PC-3 (cell line): ENCODE results near the gene ATG4D. TPM values are rescaled to one million over a fixed set of nuclear protein-coding genes. Genes with fewer than 3 reads are reported as not detected.

ENCODE experiments used
- ATAC-seq: fragments of 200-7000 bp; cut with Tn5 transposase; 2 replicates; pipeline ENCODE4 v1.9.1; 2020; ENCODE audit warnings: mild to moderate bottlenecking, moderate library complexity
- BruUV-seq: library from RNA; stranded (reverse); fragments of 400-500 nt; replicated peaks from 2 replicates; lab custom pipeline; 2021; lab: Mats Ljungman, UMichigan
- CTCF ChIA-PET: fragments of 300-600 bp; sonication (Branson Sonifier 250); formaldehyde crosslinking; loops from one replicate; lab custom pipeline; 2022; ENCODE audit warnings: antibody characterized with exemption; lab: Charles Lee
- POLR2A ChIA-PET: fragments of 300-600 bp; sonication (Branson Sonifier 250); formaldehyde crosslinking; loops from one replicate; lab custom pipeline; 2022; ENCODE audit warnings: antibody characterized with exemption; ENCODE audit not compliant: unreplicated experiment; lab: Charles Lee
- DNase-seq: peaks from one replicate; pipeline ENCODE4 v3.0.0-alpha.2; 2015
- H2AFZ ChIP-seq: fragments of 300-600 bp; sonication (generic); 2 replicates; pipeline ENCODE4 v1.6.0; 2016; ENCODE audit warnings: antibody characterized with exemption, low read length
- H3F3A ChIP-seq: fragments of 300-600 bp; sonication (generic); one replicate; pipeline ENCODE4 v1.6.0; 2017; ENCODE audit warnings: antibody characterized with exemption, low read length, control low read depth, mild to moderate bottlenecking; ENCODE audit not compliant: unreplicated experiment
- H3K27ac ChIP-seq: fragments of 300-600 bp; sonication (generic); 2 replicates; pipeline ENCODE4 v1.5.1; 2016; ENCODE audit warnings: mild to moderate bottlenecking, low read length
- H3K27me3 ChIP-seq: fragments of 300-600 bp; sonication (generic); 2 replicates; pipeline ENCODE4 v1.6.1; 2016; ENCODE audit warnings: low read length, mixed read lengths
- H3K36me3 ChIP-seq: fragments of 300-600 bp; sonication (generic); 2 replicates; pipeline ENCODE4 v1.6.1; 2016; ENCODE audit warnings: low read depth, mixed run types, low read length, mixed read lengths
- H3K4me1 ChIP-seq: fragments of 300-600 bp; sonication (generic); 2 replicates; pipeline ENCODE4 v1.5.1; 2016; ENCODE audit warnings: low read length; ENCODE audit not compliant: insufficient read depth
- H3K4me2 ChIP-seq: fragments of 300-600 bp; sonication (generic); 2 replicates; pipeline ENCODE4 v1.6.0; 2016; ENCODE audit warnings: low read length
- H3K4me3 ChIP-seq: fragments of 300-600 bp; sonication (generic); 2 replicates; pipeline ENCODE4 v1.5.1; 2016; ENCODE audit warnings: mild to moderate bottlenecking, low read length, mixed read lengths
- H3K79me2 ChIP-seq: fragments of 300-600 bp; sonication (generic); 2 replicates; pipeline ENCODE4 v1.6.1; 2017; ENCODE audit warnings: low read length, mixed read lengths
- H3K9ac ChIP-seq: fragments of 300-600 bp; sonication (generic); 2 replicates; pipeline ENCODE4 v1.6.0; 2016; ENCODE audit warnings: mild to moderate bottlenecking, low read length
- H3K9me2 ChIP-seq: fragments of 300-600 bp; sonication (generic); replicated peaks from 2 replicates; pipeline ENCODE4 v1.6.1; 2016; ENCODE audit warnings: mixed run types, low read length, mixed read lengths
- H3K9me3 ChIP-seq: fragments of 300-600 bp; sonication (generic); 2 replicates; pipeline ENCODE4 v1.6.1; 2016; ENCODE audit warnings: low read length, mixed read lengths
- H4K20me1 ChIP-seq: fragments of 300-600 bp; sonication (generic); 2 replicates; pipeline ENCODE4 v1.6.1; 2016; ENCODE audit warnings: low read length, mixed read lengths
- CTCF ChIP-seq: fragments of 300-600 bp; sonication (generic); conservative IDR thresholded peaks from 2 replicates; pipeline ENCODE4 v1.5.1; 2017; ENCODE audit warnings: antibody characterized with exemption, low read depth, mild to moderate bottlenecking, low read length
- EZH2 ChIP-seq: fragments of 300-600 bp; sonication (generic); IDR thresholded peaks from one replicate; pipeline ENCODE4 v1.6.1; 2017; ENCODE audit warnings: antibody characterized with exemption, mild to moderate bottlenecking, low read length; ENCODE audit not compliant: unreplicated experiment
- EZH2phosphoT487 ChIP-seq: fragments of 300-600 bp; sonication (generic); IDR thresholded peaks from 2 replicates; pipeline ENCODE4 v1.6.1; 2018; ENCODE audit warnings: mild to moderate bottlenecking, antibody characterized with exemption, low read length, borderline replicate concordance
- intact Hi-C: fragments of 100-400 bp; cut with micrococcal nuclease; formaldehyde crosslinking; loops from 2 replicates; pipeline ENCODE4 v1.9.0; 2023
- total RNA-seq: library from RNA; depleted of rRNA; stranded (reverse); fragments of >200 nt; gene quantifications from 2 replicates; pipeline ENCODE4 v1.2.3, GENCODE V29; 2014

The ATG4D gene
- total RNA-seq, 1 experiment from 2014 or later, result 65.9 TPM

- DNase-seq, result no peak
- no TSS peak for BruUV-seq
- peaks cover 13% of the 10 kb centered on the region; the same call in 1 of the 2 replicates for H3K4me1 ChIP-seq
- H3K79me2 ChIP-seq, result no peaks in the 10 kb centered on the region
- no peak overlapping the region for H3K27ac ChIP-seq
- ChIA-PET CTCF (no interaction called here), POLR2A (no interaction called here)
- no peaks in the 10 kb centered on the region for H3K9me3 ChIP-seq
- TF ChIP-seq EZH2 (no peak), EZH2phosphoT487 (no peak), CTCF (no peak)
- no peaks in the 10 kb centered on the region for H3F3A ChIP-seq
- no peaks in the 10 kb centered on the region for H4K20me1 ChIP-seq
- no peaks in the 10 kb centered on the region for H3K27me3 ChIP-seq
- no peak overlapping the region for H3K4me2 ChIP-seq
- H3K9me2 ChIP-seq, result no peaks in the 10 kb centered on the region
- no peak overlapping the region for H3K9ac ChIP-seq
- no peaks in the 10 kb centered on the region for H3K36me3 ChIP-seq
- H3K4me3 ChIP-seq, result no peak overlapping the region
- intact Hi-C loops, result no loop called here
- ATAC-seq, result no peak
- H2AFZ ChIP-seq, result no peak overlapping the region
These were observed 24.3 kb upstream of the ATG4D start for GRCh38 chr19:10519421-10519820.

- H4K20me1 ChIP-seq, result no peaks in the 10 kb centered on the region
- BruUV-seq, result no TSS peak
- H3K4me1 ChIP-seq, result peaks cover 13% of the 10 kb centered on the region; the same call in 1 of the 2 replicates
- no peaks in the 10 kb centered on the region for H3F3A ChIP-seq
- ChIA-PET CTCF (no interaction called here), POLR2A (no interaction called here)
- no peak overlapping the region for H2AFZ ChIP-seq
- H3K4me3 ChIP-seq, result no peak overlapping the region
- ATAC-seq, result no peak; the same call in 1 of the 2 replicates
- peak; percentile 57 for DNase-seq
- intact Hi-C loops, result no loop called here
- H3K9me2 ChIP-seq, result no peaks in the 10 kb centered on the region
- no peaks in the 10 kb centered on the region for H3K36me3 ChIP-seq
- H3K9me3 ChIP-seq, result no peaks in the 10 kb centered on the region
- H3K27me3 ChIP-seq, result no peaks in the 10 kb centered on the region
- no peak overlapping the region for H3K9ac ChIP-seq
- TF ChIP-seq CTCF (no peak), EZH2 (no peak), EZH2phosphoT487 (no peak)
- no peak overlapping the region for H3K4me2 ChIP-seq
- no peaks in the 10 kb centered on the region for H3K79me2 ChIP-seq
- H3K27ac ChIP-seq, result no peak overlapping the region
These were observed 22.9 kb upstream of the ATG4D start for GRCh38 chr19:10520652-10521318.

- POLR2A ChIA-PET, result no interaction called here
- DNase-seq (no peak), ATAC-seq (no peak)
- H3K4me2 ChIP-seq, result no peak overlapping the region
- H3K9ac ChIP-seq, result no peak overlapping the region
- no peak overlapping the region for H3K27ac ChIP-seq
- no peaks in the 10 kb centered on the region for H3K79me2 ChIP-seq
- H2AFZ ChIP-seq, result no peak overlapping the region
- no peaks in the 10 kb centered on the region for H3F3A ChIP-seq
- no peak for TF ChIP-seq EZH2
- CTCF ChIA-PET, result no interaction called here
- H3K9me2 ChIP-seq, result no peaks in the 10 kb centered on the region
- H3K4me3 ChIP-seq, result no peak overlapping the region
- H3K36me3 ChIP-seq, result no peaks in the 10 kb centered on the region
- H3K4me1 ChIP-seq, result peaks cover 13% of the 10 kb centered on the region; the same call in 1 of the 2 replicates
- intact Hi-C loops, result no loop called here
- no peaks in the 10 kb centered on the region for H3K9me3 ChIP-seq
- no peaks in the 10 kb centered on the region for H4K20me1 ChIP-seq
- BruUV-seq, result no TSS peak
- no peaks in the 10 kb centered on the region for H3K27me3 ChIP-seq
These were observed 22.1 kb upstream of the ATG4D start for GRCh38 chr19:10521461-10522171.
